RWPE1 (cell line): ENCODE data around the gene KLHDC8A.
"Not testable (repeated sequence)": the region's sequence is repeated elsewhere in the genome, so short reads cannot be mapped to it uniquely, and the experiment has no call there.

Experiments used
- CTCF ChIA-PET: fragments of 350-600 bp; sonication (Branson Sonifier 250); formaldehyde crosslinking; extraction: SDS; loops from one replicate; lab custom pipeline; 2021; lab: Yijun Ruan, JAX
- POLR2A ChIA-PET: fragments of 400-600 bp; formaldehyde crosslinking; extraction: SDS; loops from one replicate; lab custom pipeline; 2020; ENCODE audit warnings: antibody characterized with exemption; ENCODE audit not compliant: low non-redundant PET; lab: Yijun Ruan, JAX
- DNase-seq: peaks from one replicate; pipeline ENCODE4 v3.0.0; 2012; ENCODE audit warnings: low spot score
- H3K27ac ChIP-seq: fragments of 450-650 bp; 2 replicates; pipeline ENCODE4 v1.5.1; 2017
- TF ChIP-seq, protein P1 (sequence below): fragments of 450-650 bp; conservative IDR thresholded peaks from 2 replicates; pipeline ENCODE4 v1.5.1; 2017; ENCODE audit warnings: low read depth, mild to moderate bottlenecking

KLHDC8A gene

DNA sequence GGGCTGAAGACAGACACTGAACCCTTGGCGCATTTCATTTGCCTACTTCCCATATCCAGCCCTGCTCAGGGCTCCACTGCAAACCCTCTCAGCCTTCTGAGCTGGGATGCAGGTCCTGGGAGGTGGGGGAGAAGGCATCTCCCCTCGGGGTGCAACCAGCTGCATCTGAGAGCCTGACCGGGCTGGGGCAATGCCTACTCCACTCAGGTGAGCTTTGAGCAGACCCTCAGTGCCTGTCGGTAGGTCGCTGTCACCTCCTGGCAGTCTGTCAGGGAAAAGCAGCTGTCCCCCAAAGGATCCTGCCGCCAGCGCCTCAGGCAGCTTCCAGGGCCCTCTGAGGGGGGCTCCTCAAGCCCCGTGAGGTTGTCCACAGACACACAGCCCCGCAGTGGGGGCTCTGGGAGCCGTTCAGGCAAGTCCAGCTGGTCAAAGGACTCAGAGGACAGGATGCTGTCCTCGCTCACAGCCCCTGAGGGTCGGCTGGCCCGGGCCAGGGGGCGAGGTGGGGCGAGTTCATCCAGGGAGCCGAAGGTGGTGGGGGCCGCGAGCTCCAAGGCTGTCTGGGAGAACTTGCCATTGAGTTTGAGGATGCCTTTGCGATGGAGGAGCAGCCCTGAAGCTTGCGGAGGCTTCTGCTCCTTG, 53.4 kb downstream of the KLHDC8A start:
- CTCF ChIA-PET, result interaction anchor here (0.7 to 2.3 kb wide), 5 partner anchors 11 to 30 kb away, joined by 4 to 11 read pairs (median 7); partner anchors contain the start of gene NUAK2
- TF ChIP-seq, protein P1, sequence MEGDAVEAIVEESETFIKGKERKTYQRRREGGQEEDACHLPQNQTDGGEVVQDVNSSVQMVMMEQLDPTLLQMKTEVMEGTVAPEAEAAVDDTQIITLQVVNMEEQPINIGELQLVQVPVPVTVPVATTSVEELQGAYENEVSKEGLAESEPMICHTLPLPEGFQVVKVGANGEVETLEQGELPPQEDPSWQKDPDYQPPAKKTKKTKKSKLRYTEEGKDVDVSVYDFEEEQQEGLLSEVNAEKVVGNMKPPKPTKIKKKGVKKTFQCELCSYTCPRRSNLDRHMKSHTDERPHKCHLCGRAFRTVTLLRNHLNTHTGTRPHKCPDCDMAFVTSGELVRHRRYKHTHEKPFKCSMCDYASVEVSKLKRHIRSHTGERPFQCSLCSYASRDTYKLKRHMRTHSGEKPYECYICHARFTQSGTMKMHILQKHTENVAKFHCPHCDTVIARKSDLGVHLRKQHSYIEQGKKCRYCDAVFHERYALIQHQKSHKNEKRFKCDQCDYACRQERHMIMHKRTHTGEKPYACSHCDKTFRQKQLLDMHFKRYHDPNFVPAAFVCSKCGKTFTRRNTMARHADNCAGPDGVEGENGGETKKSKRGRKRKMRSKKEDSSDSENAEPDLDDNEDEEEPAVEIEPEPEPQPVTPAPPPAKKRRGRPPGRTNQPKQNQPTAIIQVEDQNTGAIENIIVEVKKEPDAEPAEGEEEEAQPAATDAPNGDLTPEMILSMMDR, result no peak
- no peak for DNase-seq
- POLR2A ChIA-PET, result interaction anchor here (1.3 kb wide), 1 partner anchor 19 kb away, joined by 4 read pairs; no protein-coding TSS in a partner anchor
- peak overlapping the region; percentile 85 for H3K27ac ChIP-seq

DNA sequence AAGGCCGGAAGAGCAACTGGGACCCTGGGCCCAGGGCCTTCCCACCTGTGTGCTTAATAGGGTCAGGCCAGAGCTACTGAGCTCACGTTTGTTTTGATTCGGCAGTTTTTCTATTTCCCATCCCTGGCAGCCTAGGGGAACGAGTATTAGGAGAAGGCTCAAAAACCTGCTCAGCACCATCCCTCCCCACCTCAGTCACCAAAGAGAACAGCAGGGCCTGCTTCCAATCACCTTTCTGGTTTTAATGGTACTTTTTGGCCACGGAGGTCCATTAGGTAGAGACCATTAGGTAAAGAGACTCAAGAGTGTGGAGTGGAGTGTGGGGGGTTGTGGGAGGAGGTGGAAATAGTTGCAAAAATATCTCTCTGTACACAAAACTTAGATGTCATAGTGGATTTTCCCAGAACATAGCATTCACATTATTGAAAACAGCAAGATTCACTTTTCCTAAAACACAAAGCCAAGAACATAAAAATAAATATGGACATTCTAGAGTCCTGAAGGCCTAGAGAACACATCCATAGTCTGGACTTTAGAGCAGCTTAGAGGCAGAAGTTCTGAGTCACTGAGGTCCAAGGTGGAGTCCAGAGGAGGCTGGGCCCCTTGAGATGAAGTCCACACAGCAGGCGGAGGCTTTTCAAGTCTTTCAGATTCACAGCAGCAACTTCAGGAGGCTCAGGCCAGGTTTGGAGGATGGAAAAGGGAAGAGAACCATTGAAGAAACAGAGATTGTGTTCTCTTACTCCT, 54.7 kb downstream of the KLHDC8A start:
- TF ChIP-seq, protein P1, result no peak
- peak overlapping the region; percentile 85 for H3K27ac ChIP-seq
- POLR2A ChIA-PET, result interaction anchor here (1.0 to 1.2 kb wide), 2 partner anchors 18 to 19 kb away, joined by 3 to 4 read pairs; partner anchors contain the start of gene NUAK2
- no peak for DNase-seq
- CTCF ChIA-PET, result interaction anchor here (0.6 to 2.9 kb wide), 6 partner anchors 17 to 742 kb away, joined by 3 to 20 read pairs (median 5); no protein-coding TSS in a partner anchor

DNA sequence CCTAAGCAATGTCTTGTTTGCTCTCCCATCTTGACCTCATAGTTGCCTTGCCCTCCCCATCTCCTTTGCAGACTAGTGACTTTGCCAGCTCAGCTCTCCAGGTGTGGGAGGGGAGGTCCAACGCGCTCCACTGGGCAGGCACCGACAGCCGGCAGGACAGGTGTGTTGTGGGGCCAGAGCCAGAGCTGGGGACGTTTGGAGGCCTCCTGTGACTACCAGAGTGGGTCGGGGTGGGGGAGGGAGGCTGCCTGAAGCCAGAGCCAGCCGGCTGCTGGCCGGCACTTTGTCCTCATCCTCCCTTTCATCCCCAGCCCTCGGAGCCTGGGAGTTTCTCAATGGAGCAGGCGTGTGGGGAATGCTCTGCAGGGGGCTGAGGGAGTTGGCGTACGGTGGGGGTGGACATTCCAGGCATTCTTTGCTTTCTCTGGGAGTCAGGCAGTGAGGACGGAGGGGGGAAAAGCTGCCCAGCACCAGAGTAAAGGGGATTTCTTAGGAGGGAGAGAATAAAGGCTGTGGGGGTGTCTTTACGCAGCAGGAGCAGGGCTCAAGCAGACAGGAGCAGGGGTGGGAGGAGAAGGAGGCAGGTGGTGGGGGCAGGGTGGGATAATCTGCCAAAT, 55.4 kb downstream of the KLHDC8A start:
- ChIA-PET CTCF (interaction anchor here (0.6 to 2.9 kb wide), 8 partner anchors 16 to 142 kb away, joined by 3 to 20 read pairs (median 4); no protein-coding TSS in a partner anchor), POLR2A (interaction anchor here (1.0 to 1.2 kb wide), 2 partner anchors 18 to 20 kb away, joined by 3 to 4 read pairs; partner anchors contain the start of gene NUAK2)
- DNase-seq, result peak; percentile 84
- TF ChIP-seq, protein P1, result no peak
- peak overlapping the region; percentile 85 for H3K27ac ChIP-seq

DNA sequence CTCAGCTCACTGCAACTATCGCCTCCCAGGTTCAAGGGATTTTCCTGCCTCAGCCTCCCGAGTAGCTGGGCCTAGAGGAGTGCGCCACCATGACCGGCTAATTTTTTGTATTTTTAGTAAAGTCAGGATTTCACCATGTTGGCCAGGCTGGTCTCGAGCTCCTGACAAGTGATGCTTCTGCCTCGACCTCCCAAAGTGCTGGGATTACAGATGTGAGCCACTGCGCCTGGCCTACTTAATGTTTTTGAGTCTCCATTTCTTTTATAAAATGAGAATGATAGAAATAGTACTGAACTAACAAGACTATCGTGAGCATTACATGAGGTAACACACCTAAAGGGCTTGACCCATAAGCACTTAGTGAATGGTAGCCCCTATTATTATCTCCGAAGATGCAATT, 56.6 kb downstream of the KLHDC8A start:
- no peak for DNase-seq
- TF ChIP-seq, protein P1, result no peak
- POLR2A ChIA-PET, result no interaction called here
- CTCF ChIA-PET, result interaction anchor here (1.0 to 2.9 kb wide), 4 partner anchors 19 to 34 kb away, joined by 4 to 20 read pairs (median 6); no protein-coding TSS in a partner anchor
- peak overlapping the region; percentile 85 for H3K27ac ChIP-seq

DNA sequence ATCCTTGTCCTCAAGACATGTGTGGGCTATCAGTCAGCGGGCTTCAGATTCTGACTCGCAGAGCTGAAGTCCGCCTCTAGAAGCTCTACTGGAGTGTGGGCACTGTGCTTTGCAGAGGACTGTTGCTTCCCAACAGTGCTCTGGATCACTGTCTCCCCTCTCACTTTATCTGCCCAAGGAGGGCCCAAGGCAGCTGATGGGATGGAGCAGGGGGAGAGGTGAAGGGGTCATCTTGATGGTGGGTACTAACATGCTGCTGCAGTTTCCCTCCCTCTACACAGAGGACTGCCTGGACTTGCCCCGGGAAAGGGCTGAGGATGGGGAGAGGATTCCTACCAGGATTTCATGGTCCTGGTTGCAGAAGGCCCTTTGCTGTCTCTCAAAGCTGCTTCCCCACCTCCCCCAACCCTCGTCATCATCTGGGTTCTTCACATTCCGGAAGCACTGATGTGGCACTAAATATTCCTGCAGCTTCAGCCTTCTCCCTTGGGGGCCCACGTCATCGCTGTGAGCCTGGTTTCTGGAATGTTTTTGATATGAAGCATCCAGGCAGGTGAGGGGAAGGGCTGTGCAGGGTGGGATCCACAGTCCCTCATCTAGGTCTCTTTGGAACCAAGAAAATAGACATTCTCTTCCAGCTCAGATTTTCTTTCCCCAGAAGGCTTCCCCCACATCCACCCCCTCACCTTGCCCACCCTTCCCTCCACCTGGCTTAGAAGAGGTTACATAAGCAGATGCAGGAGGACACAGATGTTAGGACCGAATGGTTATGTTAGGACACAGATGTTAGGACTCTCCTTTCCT, 58.3 kb downstream of the KLHDC8A start:
- peak; percentile 97 for DNase-seq
- TF ChIP-seq, protein P1, result no peak
- H3K27ac ChIP-seq, result peak overlapping the region; percentile 85
- CTCF ChIA-PET, result interaction anchor here (0.6 to 2.3 kb wide), 7 partner anchors 19 to 226 kb away, joined by 3 to 23 read pairs (median 4); partner anchors contain the start of gene NUAK2
- POLR2A ChIA-PET, result interaction anchor here (0.7 to 0.8 kb wide), 2 partner anchors 20 to 947 kb away, joined by 3 to 14 read pairs; no protein-coding TSS in a partner anchor

DNA sequence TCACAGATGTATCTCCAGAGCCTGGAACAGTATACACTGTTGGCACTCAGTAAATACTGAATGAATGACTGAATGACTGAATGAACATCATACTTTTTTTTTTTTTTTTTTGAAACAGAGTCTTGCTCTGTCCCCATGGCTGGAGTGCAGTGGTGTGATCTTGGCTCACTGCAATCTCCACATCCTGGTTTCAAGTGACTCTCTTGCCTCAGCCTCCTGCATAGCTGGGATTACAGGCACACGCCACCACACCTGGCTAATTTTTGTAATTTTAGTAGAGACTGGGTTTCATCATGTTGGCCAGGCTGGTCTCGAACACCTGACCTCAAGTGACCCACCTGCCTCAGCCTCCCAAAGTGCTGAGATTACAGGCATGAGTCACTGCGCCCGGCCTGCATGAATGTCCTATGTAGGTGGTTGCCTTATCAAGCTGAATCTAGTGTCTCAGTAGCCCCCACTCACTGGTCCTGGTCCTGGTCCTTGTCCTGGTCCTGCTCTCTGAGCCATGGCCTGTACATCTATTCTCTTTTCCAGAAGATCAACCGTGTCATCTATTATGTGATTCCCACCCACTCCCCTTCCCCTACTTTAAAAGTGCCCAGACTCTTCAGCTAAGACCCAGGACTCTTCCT, 59.1 kb downstream of the KLHDC8A start:
- CTCF ChIA-PET, result interaction anchor here (0.6 to 2.3 kb wide), 7 partner anchors 16 to 123 kb away, joined by 3 to 23 read pairs (median 5); partner anchors contain the start of gene NUAK2
- not testable (repeated sequence) for DNase-seq
- peak overlapping the region; percentile 85 for H3K27ac ChIP-seq
- POLR2A ChIA-PET, result interaction anchor here (0.8 kb wide), 1 partner anchor 21 kb away, joined by 3 read pairs; no protein-coding TSS in a partner anchor
